Measurements from ENCODE around the gene TNFSF10.

GRCh38 chr3:172546628-172547214 is 23.5 kb upstream of the TNFSF10 start:
- TF ChIP-seq POLR2AphosphoS5 (IDR thresholded peaks at IDR 0.05) (no peak), CTCF (IDR thresholded peaks at IDR 0.05) (no peak)

Data from sigmoid colon (tissue), 4 donors.